HG02973 (cell line): Measurements from ENCODE around the gene FIGNL2.

Source experiments
- ATAC-seq: cut with Tn5 transposase; IDR thresholded peaks from one replicate; pipeline ENCODE4 v1.9.1; 2021; ENCODE audit warnings: moderate library complexity; ENCODE audit not compliant: unreplicated experiment

FIGNL2 gene

GRCh38 chr12:51879102-51879501 is 30.6 kb upstream of the FIGNL2 start:
- ATAC-seq = no peak

GRCh38 chr12:51874486-51874885 is 26.0 kb upstream of the FIGNL2 start:
- no peak for ATAC-seq

GRCh38 chr12:51874000-51874399 is 25.5 kb upstream of the FIGNL2 start:
- no peak for ATAC-seq

GRCh38 chr12:51873251-51873994 is 24.9 kb upstream of the FIGNL2 start:
- no peak for ATAC-seq

GRCh38 chr12:51872689-51872981 is 24.1 kb upstream of the FIGNL2 start:
- ATAC-seq = no peak

GRCh38 chr12:51871918-51872688 is 23.6 kb upstream of the FIGNL2 start:
- no peak for ATAC-seq

- no peak for ATAC-seq
Measured at GRCh38 chr12:51871126-51871525, 22.6 kb upstream of the FIGNL2 start.

- ATAC-seq = no peak
Measured at GRCh38 chr12:51870504-51870903, 22.0 kb upstream of the FIGNL2 start.

GRCh38 chr12:51869931-51870330 is 21.4 kb upstream of the FIGNL2 start:
- ATAC-seq = no peak

- ATAC-seq = no peak
Measured at GRCh38 chr12:51869496-51869865, 21.0 kb upstream of the FIGNL2 start.

- ATAC-seq = no peak
Measured at GRCh38 chr12:51868821-51869495, 20.4 kb upstream of the FIGNL2 start.

- no peak for ATAC-seq
Measured at GRCh38 chr12:51867796-51868428, 19.4 kb upstream of the FIGNL2 start.

- ATAC-seq = no peak
Measured at GRCh38 chr12:51867371-51867770, 18.9 kb upstream of the FIGNL2 start.

- no peak for ATAC-seq
Measured at GRCh38 chr12:51866762-51867161, 18.2 kb upstream of the FIGNL2 start.

- no peak for ATAC-seq
Measured at GRCh38 chr12:51866324-51866723, 17.8 kb upstream of the FIGNL2 start.

GRCh38 chr12:51865757-51866270 is 17.3 kb upstream of the FIGNL2 start:
- ATAC-seq = no peak

GRCh38 chr12:51864833-51865670 is 16.5 kb upstream of the FIGNL2 start:
- no peak for ATAC-seq

GRCh38 chr12:51863933-51864832 is 15.7 kb upstream of the FIGNL2 start:
- ATAC-seq = no peak

GRCh38 chr12:51863363-51863932 is 14.9 kb upstream of the FIGNL2 start:
- no peak for ATAC-seq
